OCI-LY1 (cell line): ENCODE measurements around the gene PPP4R3C.

Experiments used
- CTCF ChIP-seq: fragments of 200-600 bp; sonication (generic), shearing (Covaris generic); IDR thresholded peaks from 2 replicates; pipeline ENCODE4 v1.5.1; 2017; ENCODE audit warnings: mild to moderate bottlenecking, antibody characterized with exemption, low read length, moderate library complexity, mixed read lengths
- EZH2 ChIP-seq: fragments of 200-600 bp; sonication (generic), shearing (Covaris generic); IDR thresholded peaks from 2 replicates; pipeline ENCODE4 v1.8.0; 2017; ENCODE audit warnings: borderline replicate concordance, mixed run types, mild to moderate bottlenecking, antibody characterized with exemption, low read length, moderate library complexity, mixed read lengths

DNA sequence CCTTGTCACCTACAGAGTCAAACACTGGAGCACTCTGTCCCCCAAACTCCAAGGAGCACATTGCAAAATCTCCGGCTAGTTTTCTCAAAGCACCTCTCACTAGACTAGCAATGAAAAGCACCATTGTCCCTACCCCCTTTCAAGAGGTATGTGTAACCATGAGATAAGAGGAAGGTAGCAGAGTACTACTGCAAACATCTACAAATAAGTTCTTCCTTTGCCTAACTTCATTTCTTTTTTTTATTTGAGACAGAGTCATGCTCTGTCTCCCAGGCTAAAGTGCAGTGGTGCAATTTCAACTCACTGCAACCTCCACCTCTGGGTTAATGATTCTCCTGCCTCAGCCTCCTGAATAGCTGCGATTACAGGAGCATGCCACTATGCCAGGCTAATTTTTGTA lies 17.7 kb downstream of the PPP4R3C start:
- TF ChIP-seq CTCF (no peak), EZH2 (no peak)
